GM18907 (cell line): ENCODE data around the gene RFC2.
"Not testable (repeated sequence)": the region's sequence is repeated elsewhere in the genome, so short reads cannot be mapped to it uniquely, and the experiment has no call there.

ENCODE experiments used
- ATAC-seq: cut with Tn5 transposase; IDR thresholded peaks from one replicate; pipeline ENCODE4 v1.9.1; 2021; ENCODE audit warnings: mild to moderate bottlenecking, moderate library complexity; ENCODE audit not compliant: unreplicated experiment

RFC2 gene

GRCh38 chr7:74283858-74284447 lies 29.8 kb upstream of the RFC2 start:
- ATAC-seq, result no peak

- no peak for ATAC-seq
Observed at GRCh38 chr7:74282748-74283459, 28.7 kb upstream of the RFC2 start.

GRCh38 chr7:74280985-74281384 lies 26.8 kb upstream of the RFC2 start:
- no peak for ATAC-seq

GRCh38 chr7:74277636-74278035 lies 23.4 kb upstream of the RFC2 start:
- ATAC-seq, result no peak

- no peak for ATAC-seq
Observed at GRCh38 chr7:74275401-74275881, 21.2 kb upstream of the RFC2 start.

- ATAC-seq, result peak; percentile 83
Observed at GRCh38 chr7:74272305-74273038, 18.3 kb upstream of the RFC2 start.

GRCh38 chr7:74271742-74272141 lies 17.5 kb upstream of the RFC2 start:
- ATAC-seq, result no peak

GRCh38 chr7:74269757-74270277 lies 15.6 kb upstream of the RFC2 start:
- ATAC-seq, result peak; percentile 42

- no peak for ATAC-seq
Observed at GRCh38 chr7:74267756-74268565, 13.8 kb upstream of the RFC2 start.

GRCh38 chr7:74266191-74266963 lies 12.2 kb upstream of the RFC2 start:
- no peak for ATAC-seq

- no peak for ATAC-seq
Observed at GRCh38 chr7:74263399-74264120, 9.4 kb upstream of the RFC2 start.

GRCh38 chr7:74262639-74263398 lies 8.6 kb upstream of the RFC2 start:
- no peak for ATAC-seq

- ATAC-seq, result no peak
Observed at GRCh38 chr7:74258639-74259038, 4.4 kb upstream of the RFC2 start.

GRCh38 chr7:74256491-74257408 lies 2.6 kb upstream of the RFC2 start:
- no peak for ATAC-seq

- ATAC-seq, result not testable (repeated sequence)
Observed at GRCh38 chr7:74255461-74255860, 1.3 kb upstream of the RFC2 start.

GRCh38 chr7:74254858-74255379 lies 720 bp upstream of the RFC2 start:
- ATAC-seq, result no peak

- ATAC-seq, result peak; percentile 13
Observed at GRCh38 chr7:74253835-74254128, 417 bp downstream of the RFC2 start.

GRCh38 chr7:74253331-74253730 lies 868 bp downstream of the RFC2 start:
- ATAC-seq, result no peak
